CD4-positive, alpha-beta memory T cell (primary cell): ENCODE measurements around the gene PMEPA1. TPM values are rescaled to one million over a fixed set of nuclear protein-coding genes. Genes with fewer than 3 reads are reported as not detected.
A peak's percentile ranks its signal among the peaks of the same experiment; 100 is the strongest.

Source experiments
- CTCF ChIA-PET: fragments of 350-600 bp; sonication (Branson Sonifier 250); formaldehyde crosslinking; loops from one replicate; lab custom pipeline; 2021; ENCODE audit warnings: inconsistent platforms; ENCODE audit not compliant: partially characterized antibody; lab: Charles Lee
- POLR2A ChIA-PET: fragments of 350-600 bp; sonication (Branson Sonifier 250); formaldehyde crosslinking; loops from one replicate; lab custom pipeline; 2021; ENCODE audit not compliant: partially characterized antibody; lab: Charles Lee
- DNase-seq, 5 donors: peaks; one replicate each; pipeline versions ENCODE4 v3.0.0 to v3.0.0-alpha.2; 2020 to 2022; ENCODE audit warnings: mixed read lengths in 1 of 5
- H3K27ac ChIP-seq: one replicate; pipeline ENCODE4 v1.7.0; 2013; ENCODE audit warnings: low read depth, low read length
- H3K27me3 ChIP-seq: 2 replicates; pipeline ENCODE4 v1.7.0; 2013; ENCODE audit warnings: mild to moderate bottlenecking, low read length, moderate library complexity; ENCODE audit not compliant: insufficient read depth
- H3K36me3 ChIP-seq: 2 replicates; pipeline ENCODE4 v1.7.0; 2013; ENCODE audit warnings: mild to moderate bottlenecking, low read length, moderate library complexity; ENCODE audit not compliant: insufficient read depth
- H3K4me1 ChIP-seq: 2 replicates; pipeline ENCODE4 v1.7.0; 2013; ENCODE audit warnings: mild to moderate bottlenecking, low read length, moderate library complexity; ENCODE audit not compliant: insufficient read depth
- H3K4me3 ChIP-seq, 2 donors: one replicate each; pipeline ENCODE4 v1.7.0; 2013; ENCODE audit warnings: low read length in 2 of 2, mild to moderate bottlenecking in 1 of 2
- H3K9me3 ChIP-seq, 2 donors: one replicate each; pipeline ENCODE4 v1.7.0; 2013; ENCODE audit warnings: low read length in 2 of 2, control low read depth in 1 of 2; ENCODE audit not compliant: control insufficient read depth in 1 of 2
- H3K27ac Mint-ChIP-seq, 7 donors: one replicate each; pipeline ENCODE4 v1.8.0; 2020 to 2021; ENCODE audit warnings: mixed read lengths in 7 of 7, mild to moderate bottlenecking in 6 of 7, inconsistent platforms in 3 of 7, moderate library complexity in 3 of 7
- H3K27me3 Mint-ChIP-seq, 2 donors: one replicate each; pipeline ENCODE4 v1.8.0; 2020 to 2021; ENCODE audit warnings: mixed read lengths in 2 of 2
- H3K36me3 Mint-ChIP-seq, 2 donors: one replicate each; pipeline ENCODE4 v1.8.0; 2020 to 2021; ENCODE audit warnings: mixed read lengths in 2 of 2, inconsistent platforms in 1 of 2, mild to moderate bottlenecking in 1 of 2
- H3K4me1 Mint-ChIP-seq, 4 donors: one replicate each; pipeline ENCODE4 v1.8.0; 2020 to 2021; ENCODE audit warnings: mixed read lengths in 4 of 4, mild to moderate bottlenecking in 1 of 4
- H3K4me3 Mint-ChIP-seq, 8 donors: one replicate each; pipeline ENCODE4 v1.8.0; 2020 to 2021; ENCODE audit warnings: mixed read lengths in 8 of 8, mild to moderate bottlenecking in 7 of 8, moderate library complexity in 6 of 8, inconsistent platforms in 3 of 8
- H3K9me3 Mint-ChIP-seq, 8 donors: one replicate each; pipeline ENCODE4 v1.8.0; 2020 to 2021; ENCODE audit warnings: mixed read lengths in 8 of 8, mild to moderate bottlenecking in 5 of 8, inconsistent platforms in 3 of 8, moderate library complexity in 1 of 8
- intact Hi-C: fragments of 100-400 bp; cut with micrococcal nuclease; formaldehyde crosslinking; loops from one replicate; pipeline ENCODE4 v1.15.1; 2023
- polyA plus RNA-seq, 2 donors: library from polyadenylated mRNA; unstranded; fragments of 300-500 nt; fragmentation: Illumina TruSeq; gene quantifications; one replicate each; pipeline ENCODE4 v1.2.3, GENCODE V29; 2021
- total RNA-seq, 2 experiments: library from RNA; stranded (reverse); gene quantifications; one replicate each; pipeline ENCODE4 v1.2.3, GENCODE V29; 2021

Gene PMEPA1
- total and polyA plus RNA-seq, 4 experiments from 2014 or later = 1.2 to 8.9 (median 5.5) TPM

GRCh38 chr20:57684808-57685140 lies 25.0 kb downstream of the PMEPA1 start:
- H3K4me1 Mint-ChIP-seq = peaks cover 7 to 18% (median 14%) of the 10 kb centered on the region in 4 donors
- H3K9me3 ChIP-seq = no peaks in the 10 kb centered on the region
- H3K27ac ChIP-seq = no peak overlapping the region
- peaks cover 0 to 1% (median 0%) of the 10 kb centered on the region in 8 donors for H3K9me3 Mint-ChIP-seq
- no peaks in the 10 kb centered on the region for H3K27me3 ChIP-seq
- no peaks in the 10 kb centered on the region for H3K36me3 ChIP-seq
- POLR2A ChIA-PET = no interaction called here
- no peaks in the 10 kb centered on the region for H3K36me3 Mint-ChIP-seq
- no peak overlapping the region for H3K4me3 Mint-ChIP-seq
- H3K4me3 ChIP-seq = no peak overlapping the region
- H3K4me1 ChIP-seq = no peaks in the 10 kb centered on the region
- peaks cover 2 to 4% of the 10 kb centered on the region in 2 donors for H3K27me3 Mint-ChIP-seq
- no peak overlapping the region for H3K27ac Mint-ChIP-seq
- DNase-seq = no peak
- CTCF ChIA-PET = no interaction called here
- intact Hi-C loops = no loop called here

- Histone ChIP-seq H3K36me3 (no peaks in the 10 kb centered on the region), H3K27ac (no peak overlapping the region), H3K27me3 (no peaks in the 10 kb centered on the region), H3K9me3 (no peaks in the 10 kb centered on the region), H3K4me3 (no peak overlapping the region), H3K4me1 (no peaks in the 10 kb centered on the region)
- Mint-ChIP-seq H3K4me1 (peaks cover 7 to 18% (median 14%) of the 10 kb centered on the region in 4 donors), H3K27me3 (peaks cover 3 to 4% of the 10 kb centered on the region in 2 donors), H3K36me3 (no peaks in the 10 kb centered on the region), H3K4me3 (no peak overlapping the region), H3K9me3 (peaks cover 0 to 1% (median 0%) of the 10 kb centered on the region in 8 donors), H3K27ac (no peak overlapping the region)
- POLR2A ChIA-PET = no interaction called here
- intact Hi-C loops = no loop called here
- CTCF ChIA-PET = no interaction called here
- no peak for DNase-seq
Measured at GRCh38 chr20:57683881-57684807, 25.7 kb downstream of the PMEPA1 start.

- Histone ChIP-seq H3K4me3 (no peak overlapping the region), H3K36me3 (no peaks in the 10 kb centered on the region), H3K27ac (no peak overlapping the region), H3K27me3 (no peaks in the 10 kb centered on the region), H3K4me1 (no peaks in the 10 kb centered on the region), H3K9me3 (no peaks in the 10 kb centered on the region)
- peaks cover 0 to under 1% (median 0%) of the 10 kb centered on the region in 8 donors for H3K9me3 Mint-ChIP-seq
- ChIA-PET POLR2A (no interaction called here), CTCF (interaction anchor here (2.0 kb wide), 1 partner anchor 88 kb away, joined by 10 read pairs; no protein-coding TSS in a partner anchor)
- H3K27ac Mint-ChIP-seq = no peak overlapping the region
- intact Hi-C loops = no loop called here
- peaks cover 4 to 5% of the 10 kb centered on the region in 2 donors for H3K27me3 Mint-ChIP-seq
- H3K36me3 Mint-ChIP-seq = no peaks in the 10 kb centered on the region
- H3K4me3 Mint-ChIP-seq = no peak overlapping the region
- peaks cover 7 to 18% (median 14%) of the 10 kb centered on the region in 4 donors for H3K4me1 Mint-ChIP-seq
- DNase-seq = no peak
Measured at GRCh38 chr20:57683287-57683686, 26.5 kb downstream of the PMEPA1 start.

- intact Hi-C loops = no loop called here
- CTCF ChIA-PET = interaction anchor here (0.6 to 2.5 kb wide), 9 partner anchors 9 to 87 kb away, joined by 3 to 10 read pairs (median 4); partner anchors contain the start of gene ZBP1
- peaks cover 7 to 18% (median 15%) of the 10 kb centered on the region in 4 donors for H3K4me1 Mint-ChIP-seq
- Histone ChIP-seq H3K4me1 (no peaks in the 10 kb centered on the region), H3K9me3 (no peaks in the 10 kb centered on the region), H3K4me3 (no peak overlapping the region), H3K27ac (no peak overlapping the region), H3K27me3 (no peaks in the 10 kb centered on the region), H3K36me3 (no peaks in the 10 kb centered on the region)
- POLR2A ChIA-PET = interaction anchor here (1.2 kb wide), 1 partner anchor 63 kb away, joined by 3 read pairs; the partner anchor contains the start of gene ZBP1
- H3K27ac Mint-ChIP-seq = peak overlapping the region in 1 of 7 donors; percentile 8
- H3K4me3 Mint-ChIP-seq = no peak overlapping the region
- DNase-seq = no peak
- H3K9me3 Mint-ChIP-seq = no peaks in the 10 kb centered on the region
- peaks cover 4 to 5% of the 10 kb centered on the region in 2 donors for H3K27me3 Mint-ChIP-seq
- H3K36me3 Mint-ChIP-seq = no peaks in the 10 kb centered on the region
Measured at GRCh38 chr20:57682184-57683101, 27.4 kb downstream of the PMEPA1 start.

GRCh38 chr20:57680934-57681914 lies 28.6 kb downstream of the PMEPA1 start:
- peak overlapping the region in 3 of 7 donors; percentile 54 to 78 (median 74) for H3K27ac Mint-ChIP-seq
- H3K9me3 Mint-ChIP-seq = no peaks in the 10 kb centered on the region
- Histone ChIP-seq H3K4me3 (no peak overlapping the region), H3K9me3 (no peaks in the 10 kb centered on the region), H3K27me3 (no peaks in the 10 kb centered on the region), H3K27ac (no peak overlapping the region), H3K36me3 (no peaks in the 10 kb centered on the region), H3K4me1 (no peaks in the 10 kb centered on the region)
- ChIA-PET POLR2A (interaction anchor here (0.5 to 1.2 kb wide), 2 partner anchors 61 to 586 kb away, joined by 3 read pairs; partner anchors contain the start of gene ZBP1), CTCF (interaction anchor here (0.6 to 2.5 kb wide), 10 partner anchors 10 to 85 kb away, joined by 3 to 10 read pairs (median 4); partner anchors contain the start of gene ZBP1)
- no peaks in the 10 kb centered on the region for H3K36me3 Mint-ChIP-seq
- intact Hi-C loops = loop anchor here (1.0 kb wide), 2 partner anchors 59 to 84 kb away; no protein-coding TSS in a partner anchor
- DNase-seq = peak in 4 of 5 donors; percentile 24 to 36 (median 26)
- H3K4me1 Mint-ChIP-seq = peaks cover 7 to 18% (median 15%) of the 10 kb centered on the region in 4 donors
- H3K4me3 Mint-ChIP-seq = no peak overlapping the region
- peaks cover 4 to 5% of the 10 kb centered on the region in 2 donors for H3K27me3 Mint-ChIP-seq

- H3K4me1 Mint-ChIP-seq = peaks cover 7 to 18% (median 15%) of the 10 kb centered on the region in 4 donors
- H3K4me3 Mint-ChIP-seq = no peak overlapping the region
- ChIA-PET CTCF (interaction anchor here (0.8 to 2.5 kb wide), 4 partner anchors 11 to 82 kb away, joined by 3 to 7 read pairs (median 4); no protein-coding TSS in a partner anchor), POLR2A (interaction anchor here (0.5 kb wide), 1 partner anchor 587 kb away, joined by 3 read pairs; no protein-coding TSS in a partner anchor)
- H3K36me3 Mint-ChIP-seq = no peaks in the 10 kb centered on the region
- Histone ChIP-seq H3K27me3 (no peaks in the 10 kb centered on the region), H3K27ac (no peak overlapping the region), H3K4me1 (no peaks in the 10 kb centered on the region), H3K36me3 (no peaks in the 10 kb centered on the region), H3K4me3 (no peak overlapping the region), H3K9me3 (no peaks in the 10 kb centered on the region)
- H3K27ac Mint-ChIP-seq = peak overlapping the region in 2 of 7 donors; percentile 7 to 18
- intact Hi-C loops = no loop called here
- no peak for DNase-seq
- no peaks in the 10 kb centered on the region for H3K9me3 Mint-ChIP-seq
- H3K27me3 Mint-ChIP-seq = peaks cover 4 to 5% of the 10 kb centered on the region in 2 donors
Measured at GRCh38 chr20:57680131-57680716, 29.6 kb downstream of the PMEPA1 start.
